ENCODE data around the gene C1GALT1.
"Not testable (repeated sequence)": the region's sequence is repeated elsewhere in the genome, so short reads cannot be mapped to it uniquely, and the experiment has no call there.

C1GALT1 gene

GRCh38 chr7:7166318-7166717 is 16.0 kb upstream of the C1GALT1 start:
- in situ Hi-C loops (cut with MboI; ENCODE audit: low sequenced_read_pairs) = no loop called here

GRCh38 chr7:7169296-7169695 is 13.0 kb upstream of the C1GALT1 start:
- in situ Hi-C loops (cut with MboI; ENCODE audit: low sequenced_read_pairs) = no loop called here

GRCh38 chr7:7173956-7174632 is 8.2 kb upstream of the C1GALT1 start:
- in situ Hi-C loops (cut with MboI; ENCODE audit: low sequenced_read_pairs) = no loop called here

- in situ Hi-C loops (cut with MboI; ENCODE audit: low sequenced_read_pairs) = no loop called here
These were observed 7.2 kb upstream of the C1GALT1 start for GRCh38 chr7:7175075-7175695.

- in situ Hi-C loops (cut with MboI; ENCODE audit: low sequenced_read_pairs) = no loop called here
These were observed 5.8 kb upstream of the C1GALT1 start for GRCh38 chr7:7176406-7177043.

- in situ Hi-C loops (cut with MboI; ENCODE audit: low sequenced_read_pairs) = no loop called here
These were observed 5.3 kb upstream of the C1GALT1 start for GRCh38 chr7:7177044-7177517.

GRCh38 chr7:7178081-7178480 is 4.3 kb upstream of the C1GALT1 start:
- in situ Hi-C loops (cut with MboI; ENCODE audit: low sequenced_read_pairs) = no loop called here

- in situ Hi-C loops (cut with MboI; ENCODE audit: low sequenced_read_pairs) = no loop called here
These were observed 3.4 kb upstream of the C1GALT1 start for GRCh38 chr7:7178906-7179305.

- in situ Hi-C loops (cut with MboI; ENCODE audit: low sequenced_read_pairs) = no loop called here
These were observed 1.5 kb upstream of the C1GALT1 start for GRCh38 chr7:7180725-7181449.

- in situ Hi-C loops (cut with MboI; ENCODE audit: low sequenced_read_pairs) = no loop called here
These were observed 707 bp upstream of the C1GALT1 start for GRCh38 chr7:7181519-7182155.

GRCh38 chr7:7183061-7183837 is 905 bp downstream of the C1GALT1 start:
- in situ Hi-C loops (cut with MboI; ENCODE audit: low sequenced_read_pairs) = no loop called here

- in situ Hi-C loops (cut with MboI; ENCODE audit: low sequenced_read_pairs) = no loop called here
These were observed 1.6 kb downstream of the C1GALT1 start for GRCh38 chr7:7183838-7184463.

- in situ Hi-C loops (cut with MboI; ENCODE audit: low sequenced_read_pairs) = no loop called here
These were observed 3.1 kb downstream of the C1GALT1 start for GRCh38 chr7:7185371-7185989.

- in situ Hi-C loops (cut with MboI; ENCODE audit: low sequenced_read_pairs) = no loop called here
These were observed 5.7 kb downstream of the C1GALT1 start for GRCh38 chr7:7188091-7188490.

- in situ Hi-C loops (cut with MboI; ENCODE audit: low sequenced_read_pairs) = no loop called here
These were observed 6.4 kb downstream of the C1GALT1 start for GRCh38 chr7:7188742-7189141.

GRCh38 chr7:7190142-7190541 is 7.8 kb downstream of the C1GALT1 start:
- in situ Hi-C loops (cut with MboI; ENCODE audit: low sequenced_read_pairs) = no loop called here

GRCh38 chr7:7191137-7191536 is 8.8 kb downstream of the C1GALT1 start:
- in situ Hi-C loops (cut with MboI; ENCODE audit: low sequenced_read_pairs) = no loop called here

- in situ Hi-C loops (cut with MboI; ENCODE audit: low sequenced_read_pairs) = not testable (repeated sequence)
These were observed 10.7 kb downstream of the C1GALT1 start for GRCh38 chr7:7192798-7193788.
